Spleen (tissue), 11 donors: Measurements from ENCODE around the gene TRMO. TPM values are rescaled to one million over a fixed set of nuclear protein-coding genes. Genes with fewer than 3 reads are reported as not detected.

Source experiments
- DNase-seq: peaks from one replicate; pipeline ENCODE4 v3.0.0-alpha.2; 2020
- H3K27ac ChIP-seq, 8 donors: fragments of 200-600 bp; sonication (generic) in 7 of 8; 1 replicate in 4 of 8; 2 replicates in 4 of 8; pipeline versions ENCODE4 v1.5.0 to v1.8.0; 2016 to 2021; ENCODE audit warnings: inconsistent platforms in 4 of 8, mild to moderate bottlenecking in 4 of 8, moderate library complexity in 1 of 8
- H3K27me3 ChIP-seq, 7 donors: fragments of 200-600 bp; sonication (generic) in 6 of 7; replicated peaks in 1 of 7; 1 replicate in 4 of 7; 2 replicates in 3 of 7; pipeline versions ENCODE4 v1.5.0 to v1.8.0; 2016 to 2021; ENCODE audit warnings: inconsistent platforms in 3 of 7, mild to moderate bottlenecking in 1 of 7
- H3K36me3 ChIP-seq, 6 donors: fragments of 200-600 bp; sonication (generic) in 5 of 6; 1 replicate in 4 of 6; 2 replicates in 2 of 6; pipeline versions ENCODE4 v1.5.0 to v1.8.0; 2016 to 2021; ENCODE audit warnings: inconsistent platforms in 2 of 6
- H3K4me1 ChIP-seq, 6 donors: fragments of 200-600 bp; sonication (generic) in 5 of 6; 1 replicate in 3 of 6; 2 replicates in 3 of 6; pipeline versions ENCODE4 v1.5.0 to v1.8.0; 2016 to 2021; ENCODE audit warnings: inconsistent platforms in 3 of 6
- H3K4me3 ChIP-seq, 8 donors: fragments of 200-600 bp; sonication (generic) in 7 of 8; 1 replicate in 4 of 8; 2 replicates in 4 of 8; pipeline versions ENCODE4 v1.5.0 to v1.8.0; 2016 to 2021; ENCODE audit warnings: inconsistent platforms in 4 of 8, mild to moderate bottlenecking in 4 of 8, moderate library complexity in 2 of 8
- H3K9me3 ChIP-seq, 8 donors: fragments of 200-600 bp; sonication (generic) in 7 of 8; 1 replicate in 4 of 8; 2 replicates in 4 of 8; pipeline versions ENCODE4 v1.5.0 to v1.8.0; 2016 to 2021; ENCODE audit warnings: inconsistent platforms in 4 of 8
- POLR2A ChIP-seq, 3 donors: fragments of 450-650 bp; IDR thresholded peaks; one replicate each; pipeline ENCODE4 v1.5.1; 2017; ENCODE audit warnings: antibody characterized with exemption in 3 of 3, mild to moderate bottlenecking in 1 of 3
- POLR2AphosphoS5 ChIP-seq, 3 donors: sonication (generic); formaldehyde crosslinking; IDR thresholded peaks; one replicate each; pipeline ENCODE4 v1.5.1; 2017; ENCODE audit warnings: antibody characterized with exemption in 3 of 3
- WGBS, 5 donors: extraction: QIAGEN DNeasy Blood & Tissue Kit in 3 of 5; methylation state at CpG; one replicate each; pipeline versions ENCODE4 v1.1.5 to v1.1.7; 2013 to 2018; 5-methylcytosine and 5-hydroxymethylcytosine counted together
- intact Hi-C: fragments of 100-400 bp; cut with DNase I; formaldehyde crosslinking; loops from one replicate; pipeline ENCODE4 v1.15.0; 2023; ENCODE audit warnings: low total_unique reads
- polyA plus RNA-seq, 3 donors: library from polyadenylated mRNA; stranded (reverse); fragments of 200-250 nt; gene quantifications; one replicate each; pipeline ENCODE4 v1.2.1, GENCODE V29; 2013
- total RNA-seq, 7 donors: library from RNA; depleted of rRNA in 3 of 7; stranded (reverse); fragments of >200 nt in 3 of 7; fragmentation: NEBNext Ultra II Directional in 4 of 7; extraction: Animal tissue kit (Norgen Biotek cat#: 25700) in 4 of 7; gene quantifications; one replicate each; pipeline versions ENCODE4 v1.1.0 to v1.2.1, GENCODE V29; 2016 to 2021
- TF ChIP-seq, protein P1 (sequence below), 11 experiments: fragments of 200-600 bp in 7 of 11; fragments of 450-650 bp in 4 of 11; sonication (generic) in 4 of 11; IDR thresholded peaks in 8 of 11; conservative IDR thresholded peaks in 3 of 11; 1 replicate in 7 of 11; 2 replicates in 4 of 11; pipeline versions ENCODE4 v1.4.0 to v1.8.0; 2016 to 2021; ENCODE audit warnings: antibody characterized with exemption in 11 of 11, inconsistent platforms in 4 of 11, mild to moderate bottlenecking in 1 of 11
- donor health status: healthy with polysubstance abuse.
- donor health status: DM: no; HTN: no; CAD: no; lungs with moderate emphysema.
- donor health status: DM: no; HTN: no; CAD: no.
- donor health status: Bipolar disorder and iron deficiency.
- donor health status: healthy.
- donor health status: DM: no; HTN: no; CAD: no.
- donor health status: DM: yes; HTN: yes; CAD: no.

Gene TRMO
- total and polyA plus RNA-seq, 10 donors, result 11.2 to 58.6 (median 22.5) TPM

DNA sequence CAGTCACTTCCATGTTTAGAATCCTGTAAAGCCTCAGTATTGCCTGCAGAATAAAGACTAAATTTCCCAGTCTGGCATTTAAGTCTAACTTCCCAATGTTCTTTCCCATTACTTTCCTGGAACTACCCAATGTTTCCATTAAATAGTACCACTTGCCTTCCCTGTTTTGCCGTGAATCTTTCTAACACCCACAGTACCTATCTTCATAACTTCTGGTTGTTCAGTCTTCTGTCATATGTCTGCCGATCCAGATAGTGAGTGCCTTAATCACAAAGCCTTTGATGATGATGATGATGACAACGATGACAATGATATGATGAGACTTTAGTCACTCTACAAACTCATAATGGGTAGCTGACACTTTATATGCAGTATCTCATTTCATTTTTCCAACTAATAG, 22.3 kb upstream of the TRMO start:
- Histone ChIP-seq H3K36me3 (no peaks in the 10 kb centered on the region), H3K9me3 (peaks cover 0 to 4% (median 0%) of the 10 kb centered on the region in 8 donors), H3K27ac (no peak overlapping the region), H3K4me3 (no peak overlapping the region), H3K27me3 (no peaks in the 10 kb centered on the region), H3K4me1 (no peaks in the 10 kb centered on the region)
- DNase-seq, result no peak
- intact Hi-C loops, result no loop called here
- 79 to 94% (median 91%) methylated on average over 3 of the region's 3 CpGs for WGBS, 5 donors
- TF ChIP-seq POLR2AphosphoS5 (IDR thresholded peaks at IDR 0.05) (no peak), POLR2A (IDR thresholded peaks at IDR 0.05) (no peak)
- TF ChIP-seq, protein P1, sequence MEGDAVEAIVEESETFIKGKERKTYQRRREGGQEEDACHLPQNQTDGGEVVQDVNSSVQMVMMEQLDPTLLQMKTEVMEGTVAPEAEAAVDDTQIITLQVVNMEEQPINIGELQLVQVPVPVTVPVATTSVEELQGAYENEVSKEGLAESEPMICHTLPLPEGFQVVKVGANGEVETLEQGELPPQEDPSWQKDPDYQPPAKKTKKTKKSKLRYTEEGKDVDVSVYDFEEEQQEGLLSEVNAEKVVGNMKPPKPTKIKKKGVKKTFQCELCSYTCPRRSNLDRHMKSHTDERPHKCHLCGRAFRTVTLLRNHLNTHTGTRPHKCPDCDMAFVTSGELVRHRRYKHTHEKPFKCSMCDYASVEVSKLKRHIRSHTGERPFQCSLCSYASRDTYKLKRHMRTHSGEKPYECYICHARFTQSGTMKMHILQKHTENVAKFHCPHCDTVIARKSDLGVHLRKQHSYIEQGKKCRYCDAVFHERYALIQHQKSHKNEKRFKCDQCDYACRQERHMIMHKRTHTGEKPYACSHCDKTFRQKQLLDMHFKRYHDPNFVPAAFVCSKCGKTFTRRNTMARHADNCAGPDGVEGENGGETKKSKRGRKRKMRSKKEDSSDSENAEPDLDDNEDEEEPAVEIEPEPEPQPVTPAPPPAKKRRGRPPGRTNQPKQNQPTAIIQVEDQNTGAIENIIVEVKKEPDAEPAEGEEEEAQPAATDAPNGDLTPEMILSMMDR (IDR thresholded peaks at IDR 0.05 in 8 of 11, conservative IDR thresholded peaks at IDR 0.05 in 3 of 11), result no peak

DNA sequence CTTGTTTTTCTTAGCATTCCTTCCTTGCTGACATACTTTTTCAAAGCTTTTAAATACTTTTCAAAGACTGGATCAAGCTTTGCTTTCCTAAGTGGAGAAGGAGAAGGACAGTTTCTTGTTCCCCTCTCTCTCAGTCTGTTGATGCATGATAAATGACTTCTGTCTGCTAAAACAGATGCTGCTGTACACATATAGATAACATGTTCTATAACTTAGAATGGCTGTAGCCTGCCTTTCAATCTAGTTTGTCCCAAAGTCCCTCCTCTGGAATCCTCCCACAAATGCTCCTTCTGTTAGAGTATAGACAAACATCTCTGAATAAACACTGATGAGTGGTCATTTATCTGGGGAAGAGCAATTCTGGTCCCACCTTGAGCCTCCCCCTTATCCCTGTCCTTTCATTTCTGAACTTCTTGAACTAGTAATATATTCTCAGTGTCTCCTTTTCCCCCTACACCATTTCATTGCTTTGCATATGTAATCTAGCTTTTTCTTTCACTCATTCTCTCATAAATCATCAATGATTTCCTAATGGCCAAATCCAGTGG, 21.1 kb upstream of the TRMO start:
- Histone ChIP-seq H3K36me3 (no peaks in the 10 kb centered on the region), H3K27me3 (no peaks in the 10 kb centered on the region), H3K4me1 (peaks cover 0 to 6% (median 2%) of the 10 kb centered on the region in 6 donors), H3K9me3 (peaks cover 0 to 4% (median 0%) of the 10 kb centered on the region in 8 donors), H3K27ac (no peak overlapping the region), H3K4me3 (no peak overlapping the region)
- no peak for DNase-seq
- TF ChIP-seq POLR2AphosphoS5 (IDR thresholded peaks at IDR 0.05) (no peak), POLR2A (IDR thresholded peaks at IDR 0.05) (no peak)
- TF ChIP-seq, protein P1 (IDR thresholded peaks at IDR 0.05 in 8 of 11, conservative IDR thresholded peaks at IDR 0.05 in 3 of 11), result no peak
- intact Hi-C loops, result no loop called here

DNA sequence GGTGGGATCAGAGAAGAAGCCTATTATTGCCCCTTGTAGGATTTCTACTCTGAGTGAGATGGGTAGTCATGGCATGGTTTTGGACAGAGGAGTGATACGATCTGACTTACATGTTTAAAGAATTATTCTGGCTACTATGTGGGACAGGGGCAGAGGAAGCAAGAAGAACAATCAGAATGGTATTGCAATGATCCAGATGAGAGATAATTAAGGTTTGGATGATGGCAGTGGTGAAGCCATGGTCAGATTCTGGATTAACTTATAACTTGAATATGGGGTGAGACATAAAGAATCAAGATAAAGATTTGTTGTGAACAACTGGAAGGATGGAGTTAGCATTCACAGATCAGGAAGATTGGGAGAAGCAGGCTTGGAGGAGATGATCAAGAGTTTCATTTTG, 19.0 kb upstream of the TRMO start:
- Histone ChIP-seq H3K4me1 (peaks cover 0 to 16% (median 8%) of the 10 kb centered on the region in 6 donors), H3K4me3 (no peak overlapping the region), H3K36me3 (no peaks in the 10 kb centered on the region), H3K9me3 (peaks cover 0 to 4% (median 0%) of the 10 kb centered on the region in 8 donors), H3K27me3 (peaks cover 0 to 1% (median 0%) of the 10 kb centered on the region in 7 donors), H3K27ac (no peak overlapping the region)
- DNase-seq, result no peak
- TF ChIP-seq POLR2AphosphoS5 (IDR thresholded peaks at IDR 0.05) (no peak), POLR2A (IDR thresholded peaks at IDR 0.05) (no peak)
- TF ChIP-seq, protein P1 (IDR thresholded peaks at IDR 0.05 in 8 of 11, conservative IDR thresholded peaks at IDR 0.05 in 3 of 11), result no peak
- intact Hi-C loops, result no loop called here
- 82 to 93% (median 87%) methylated on average over 1 of the region's 1 CpG for WGBS, 5 donors

DNA sequence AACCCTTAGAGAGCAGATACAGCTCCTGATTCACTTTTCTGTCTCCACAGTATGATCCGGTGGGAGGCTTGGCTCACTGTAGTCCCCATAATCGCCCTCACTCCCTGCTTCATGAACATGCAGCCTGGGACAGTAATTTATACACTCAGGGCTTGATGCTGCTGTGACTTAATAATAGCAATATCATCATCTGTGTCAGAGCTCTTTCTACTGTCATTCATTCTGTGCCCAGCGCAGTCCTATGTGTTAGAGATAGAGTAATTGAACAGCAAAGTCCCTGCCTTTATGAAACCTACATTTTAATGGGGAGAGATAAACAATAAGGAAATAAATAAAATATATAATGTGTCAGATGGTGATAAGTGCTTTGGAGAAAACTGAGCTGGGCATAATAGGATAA, 18.4 kb upstream of the TRMO start:
- H3K27ac ChIP-seq, result no peak overlapping the region
- no peak for DNase-seq
- no peak for TF ChIP-seq POLR2A (IDR thresholded peaks at IDR 0.05)
- TF ChIP-seq, protein P1 (IDR thresholded peaks at IDR 0.05 in 8 of 11, conservative IDR thresholded peaks at IDR 0.05 in 3 of 11), result no peak
- no peak for TF ChIP-seq POLR2AphosphoS5 (IDR thresholded peaks at IDR 0.05)
- peaks cover 0 to 4% (median 0%) of the 10 kb centered on the region in 8 donors for H3K9me3 ChIP-seq
- WGBS, 5 donors, result 72 to 84% (median 79%) methylated on average over 3 of the region's 3 CpGs
- no peaks in the 10 kb centered on the region for H3K36me3 ChIP-seq
- H3K4me3 ChIP-seq, result no peak overlapping the region
- peaks cover 0 to 16% (median 8%) of the 10 kb centered on the region in 6 donors for H3K4me1 ChIP-seq
- H3K27me3 ChIP-seq, result peaks cover 0 to 7% (median 0%) of the 10 kb centered on the region in 7 donors
- intact Hi-C loops, result no loop called here
